Psoas muscle (tissue), 8 donors: ENCODE measurements around the gene EID2. TPM values are rescaled to one million over a fixed set of nuclear protein-coding genes. Genes with fewer than 3 reads are reported as not detected.
A peak's percentile ranks its signal among the peaks of the same experiment; 100 is the strongest.

Experiments used
- ATAC-seq, 4 donors: fragments of 200-7000 bp; cut with Tn5 transposase; one replicate each; pipeline ENCODE4 v1.9.1; 2020; ENCODE audit warnings: moderate library complexity in 3 of 4, mild to moderate bottlenecking in 2 of 4
- DNase-seq, 2 donors: peaks; one replicate each; pipeline ENCODE4 v3.0.0-alpha.2; 2020
- H3K27ac ChIP-seq: fragments of 200-600 bp; one replicate; pipeline ENCODE4 v1.8.0; 2022
- H3K27me3 ChIP-seq, 3 donors: fragments of 200-600 bp in 1 of 3; one replicate each; pipeline versions ENCODE4 v1.6.1 to v1.8.0; 2013 to 2022; ENCODE audit warnings: low read length in 2 of 3, mild to moderate bottlenecking in 2 of 3, moderate library complexity in 1 of 3; ENCODE audit not compliant: insufficient read depth in 3 of 3
- H3K36me3 ChIP-seq, 2 donors: fragments of 200-600 bp in 1 of 2; one replicate each; pipeline versions ENCODE4 v1.6.1 to v1.8.0; 2013 to 2022; ENCODE audit warnings: low read depth in 1 of 2, mild to moderate bottlenecking in 1 of 2, moderate library complexity in 1 of 2; ENCODE audit not compliant: insufficient read depth in 1 of 2
- H3K4me1 ChIP-seq: fragments of 200-600 bp; one replicate; pipeline ENCODE4 v1.8.0; 2022
- H3K4me3 ChIP-seq: fragments of 200-600 bp; one replicate; pipeline ENCODE4 v1.8.0; 2022; ENCODE audit warnings: mild to moderate bottlenecking
- H3K9me3 ChIP-seq: fragments of 200-600 bp; one replicate; pipeline ENCODE4 v1.8.0; 2022
- WGBS, 3 donors: extraction: QIAGEN DNeasy Blood & Tissue Kit; methylation state at CpG; one replicate each; pipeline versions ENCODE4 v1.1.6 to v1.1.7; 2013; 5-methylcytosine and 5-hydroxymethylcytosine counted together
- intact Hi-C, 2 donors: fragments of 100-400 bp; cut with DNase I; formaldehyde crosslinking; loops; one replicate each; pipeline versions ENCODE4 v1.11.0 to v1.14.2; 2022
- polyA plus RNA-seq, 3 donors: library from polyadenylated mRNA; stranded (reverse); fragments of 200-250 nt; gene quantifications; one replicate each; pipeline ENCODE4 v1.2.3, GENCODE V29; 2013
- total RNA-seq, 4 donors: library from RNA; stranded (reverse); fragmentation: NEBNext Ultra II Directional in 2 of 4; extraction: Animal tissue kit (Norgen Biotek cat#: 25700) in 2 of 4; gene quantifications; one replicate each; pipeline versions ENCODE4 v1.2.1 to v1.2.4, GENCODE V29; 2021 to 2023
- TF ChIP-seq, protein P1 (sequence below): fragments of 200-600 bp; IDR thresholded peaks from one replicate; pipeline ENCODE4 v1.8.0; 2022; ENCODE audit warnings: antibody characterized with exemption
- donor health status: healthy with polysubstance abuse.
- donor health status: DM: no; HTN: no; CAD: no; lungs with moderate emphysema.
- donor health status: Bipolar disorder and iron deficiency.
- donor health status: healthy.
- donor health status: DM: yes; HTN: yes; CAD: no.
- donor health status: DM: no; HTN: no; CAD: no.
- donor health status: DM: no; HTN: no; CAD: no.
- donor health status: DM: yes; HTN: yes; CAD: no.

The EID2 gene
- total and polyA plus RNA-seq, 7 donors: 7.6 to 15.7 (median 10.4) TPM

DNA sequence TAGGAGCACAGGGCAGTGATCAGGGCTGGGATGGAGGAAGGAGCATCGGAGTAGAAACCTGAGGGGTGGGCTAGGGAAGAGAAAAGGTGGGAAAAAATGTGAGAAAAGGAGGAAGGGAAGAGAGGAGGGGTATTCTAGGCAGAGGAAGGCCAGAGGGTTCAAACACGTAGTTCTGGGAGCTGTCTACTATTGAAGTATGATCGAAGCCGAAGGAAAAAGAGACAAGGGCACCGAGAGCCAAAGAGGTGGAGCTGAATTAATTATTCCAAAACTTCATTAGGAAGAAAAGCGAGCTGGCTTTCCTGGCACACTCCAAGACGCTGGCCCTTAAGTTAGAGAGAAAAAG lies 33.4 kb downstream of the EID2 start:
- no peaks in the 10 kb centered on the region for H3K4me1 ChIP-seq
- 41 to 48% (median 47%) methylated on average over 7 of the region's 7 CpGs for WGBS, 3 donors
- H3K9me3 ChIP-seq: no peaks in the 10 kb centered on the region
- intact Hi-C loops: no loop called here
- H3K27me3 ChIP-seq: peaks cover 0 to 93% (median 35%) of the 10 kb centered on the region in 3 donors
- DNase-seq (no peak), ATAC-seq (no peak)
- H3K4me3 ChIP-seq: peak overlapping the region; percentile 58
- no peak overlapping the region for H3K27ac ChIP-seq
- TF ChIP-seq, protein P1, sequence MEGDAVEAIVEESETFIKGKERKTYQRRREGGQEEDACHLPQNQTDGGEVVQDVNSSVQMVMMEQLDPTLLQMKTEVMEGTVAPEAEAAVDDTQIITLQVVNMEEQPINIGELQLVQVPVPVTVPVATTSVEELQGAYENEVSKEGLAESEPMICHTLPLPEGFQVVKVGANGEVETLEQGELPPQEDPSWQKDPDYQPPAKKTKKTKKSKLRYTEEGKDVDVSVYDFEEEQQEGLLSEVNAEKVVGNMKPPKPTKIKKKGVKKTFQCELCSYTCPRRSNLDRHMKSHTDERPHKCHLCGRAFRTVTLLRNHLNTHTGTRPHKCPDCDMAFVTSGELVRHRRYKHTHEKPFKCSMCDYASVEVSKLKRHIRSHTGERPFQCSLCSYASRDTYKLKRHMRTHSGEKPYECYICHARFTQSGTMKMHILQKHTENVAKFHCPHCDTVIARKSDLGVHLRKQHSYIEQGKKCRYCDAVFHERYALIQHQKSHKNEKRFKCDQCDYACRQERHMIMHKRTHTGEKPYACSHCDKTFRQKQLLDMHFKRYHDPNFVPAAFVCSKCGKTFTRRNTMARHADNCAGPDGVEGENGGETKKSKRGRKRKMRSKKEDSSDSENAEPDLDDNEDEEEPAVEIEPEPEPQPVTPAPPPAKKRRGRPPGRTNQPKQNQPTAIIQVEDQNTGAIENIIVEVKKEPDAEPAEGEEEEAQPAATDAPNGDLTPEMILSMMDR: no peak
- no peaks in the 10 kb centered on the region for H3K36me3 ChIP-seq

DNA sequence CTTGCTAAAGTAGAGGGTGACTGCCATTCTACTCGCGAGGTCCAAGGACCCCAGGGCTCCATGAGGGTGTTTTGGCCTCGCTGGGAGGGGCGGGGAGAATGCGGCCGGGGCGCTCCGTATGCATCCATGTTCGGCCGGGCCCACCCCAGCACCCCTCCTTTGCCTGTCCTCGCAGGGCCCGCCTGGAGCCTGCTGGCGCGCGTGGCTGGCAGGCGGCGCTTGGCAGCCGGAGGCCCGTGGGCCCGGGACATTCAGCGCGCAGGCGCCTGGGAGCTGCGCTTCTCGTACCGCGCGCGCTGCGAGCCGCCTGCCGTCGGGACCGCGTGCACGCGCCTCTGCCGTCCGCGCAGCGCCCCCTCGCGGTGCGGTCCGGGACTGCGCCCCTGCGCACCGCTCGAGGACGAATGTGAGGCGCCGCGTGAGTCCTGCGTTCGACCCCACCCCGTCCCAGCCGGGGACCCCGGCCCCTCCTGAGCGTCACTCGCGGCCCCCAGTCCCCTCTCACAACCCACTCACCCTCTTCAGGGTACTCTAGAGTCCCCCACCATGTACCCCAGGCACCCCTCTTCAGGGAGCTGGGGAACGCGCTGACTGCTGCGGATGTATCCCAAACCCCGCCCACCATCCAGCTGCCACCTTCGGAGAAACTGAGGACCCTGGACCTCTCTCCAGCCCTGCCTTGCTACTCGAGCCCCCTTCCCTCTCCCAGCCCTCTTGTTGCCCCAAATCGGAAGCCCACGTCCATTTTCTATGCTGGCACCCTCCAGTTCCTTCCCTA lies 37.1 kb downstream of the EID2 start:
- H3K4me1 ChIP-seq: peaks cover 15% of the 10 kb centered on the region

DNA sequence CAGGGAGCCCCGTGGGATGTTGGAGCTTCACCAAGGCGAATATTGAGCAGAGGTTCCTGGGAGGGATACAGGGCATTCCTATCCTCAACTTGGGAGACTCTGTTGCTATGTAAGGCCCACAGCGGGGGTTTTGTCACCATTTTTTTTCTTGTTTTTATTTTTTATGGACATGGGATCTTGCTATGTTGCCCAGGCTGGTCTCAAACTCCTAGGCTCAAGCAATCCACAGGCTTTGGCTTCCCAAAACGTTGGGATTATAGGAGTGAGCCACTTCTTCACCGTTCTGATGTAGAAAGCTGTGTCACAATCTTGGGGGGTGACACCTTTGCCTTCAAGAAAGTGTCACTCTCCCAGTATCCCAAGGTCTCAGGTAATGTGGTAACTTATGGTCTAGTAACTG lies 38.6 kb downstream of the EID2 start:
- no peaks in the 10 kb centered on the region for H3K9me3 ChIP-seq
- H3K27ac ChIP-seq: no peak overlapping the region
- peaks cover 0 to 93% (median 42%) of the 10 kb centered on the region in 3 donors for H3K27me3 ChIP-seq
- H3K36me3 ChIP-seq: no peaks in the 10 kb centered on the region
- no peak overlapping the region for H3K4me3 ChIP-seq
- H3K4me1 ChIP-seq: peaks cover 18% of the 10 kb centered on the region
- ATAC-seq (no peak), DNase-seq (no peak)
- intact Hi-C loops: no loop called here
- WGBS, 3 donors: 73 to 77% (median 76%) methylated on average over 5 of the region's 5 CpGs
- TF ChIP-seq, protein P1: no peak

More for the DNA sequence above, 37.1 kb downstream of the EID2 start:
- Histone ChIP-seq H3K27me3 (peaks cover 0 to 92% (median 48%) of the 10 kb centered on the region in 3 donors), H3K9me3 (no peaks in the 10 kb centered on the region), H3K4me3 (no peak overlapping the region), H3K27ac (no peak overlapping the region), H3K36me3 (no peaks in the 10 kb centered on the region)
- ATAC-seq: peak; percentile 46 to 79 (median 72)
- intact Hi-C loops: no loop called here
- TF ChIP-seq, protein P1: peak; percentile 67
- peak; percentile 67 to 72 for DNase-seq
- WGBS, 3 donors: 12 to 20% (median 15%) methylated on average over 31 to 69 of the region's 69 CpGs

DNA sequence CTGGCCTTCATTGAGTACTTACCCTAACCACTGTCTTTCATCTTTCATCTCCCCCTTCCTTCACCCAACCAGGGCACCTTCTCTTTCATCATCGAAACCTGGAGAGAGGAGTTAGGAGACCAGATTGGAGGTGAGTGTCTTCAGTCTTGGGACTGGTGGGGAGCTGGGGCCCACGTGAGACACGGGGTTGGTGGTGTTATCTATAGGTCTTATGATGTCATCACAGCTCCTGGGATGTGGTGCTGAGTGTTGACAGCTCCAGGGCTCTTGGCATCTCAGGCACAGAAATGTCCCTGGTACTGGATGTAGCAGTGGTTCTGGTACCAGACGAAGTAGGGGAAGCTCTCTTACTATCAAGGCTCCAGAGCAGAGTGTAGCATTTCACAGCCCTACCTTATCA lies 39.4 kb downstream of the EID2 start:
- intact Hi-C loops: no loop called here
- H3K9me3 ChIP-seq: no peaks in the 10 kb centered on the region
- no peaks in the 10 kb centered on the region for H3K36me3 ChIP-seq
- peaks cover 0 to 90% (median 38%) of the 10 kb centered on the region in 3 donors for H3K27me3 ChIP-seq
- H3K27ac ChIP-seq: no peak overlapping the region
- DNase-seq (no peak), ATAC-seq (no peak)
- H3K4me3 ChIP-seq: no peak overlapping the region
- 49 to 66% (median 54%) methylated on average over 4 of the region's 4 CpGs for WGBS, 3 donors
- H3K4me1 ChIP-seq: peaks cover 18% of the 10 kb centered on the region
- TF ChIP-seq, protein P1: no peak
